ENCODE measurements around the gene RDM1.
"Not testable (repeated sequence)": the region's sequence is repeated elsewhere in the genome, so short reads cannot be mapped to it uniquely, and the experiment has no call there.

RDM1 gene

DNA sequence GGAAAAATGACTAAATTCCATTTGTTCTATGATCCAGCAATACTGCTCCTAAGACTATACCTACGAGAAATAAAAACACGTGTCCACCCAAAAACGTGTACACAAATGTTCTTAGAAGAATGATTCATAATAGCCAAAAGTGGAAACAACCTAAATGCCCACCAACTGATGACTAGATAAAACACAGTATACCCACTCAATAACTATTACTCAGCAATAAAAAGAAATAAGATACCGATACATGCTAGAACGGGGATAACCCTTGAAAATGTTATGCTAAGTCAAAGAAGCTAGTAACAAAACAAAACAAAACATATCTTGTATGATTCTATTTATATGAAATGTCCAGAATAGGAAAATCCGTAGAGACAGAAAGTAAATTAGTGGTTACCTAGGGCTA is 33.1 kb upstream of the RDM1 start:
- Histone ChIP-seq H3K27ac (ENCODE audit: low read length) (no peak overlapping the region), H3K36me3 (ENCODE audit: control insufficient read depth in 1 of 2, insufficient read depth in 2 of 2, low read length in 2 of 2) (no peaks in the 10 kb centered on the region), H3K4me1 (ENCODE audit: control insufficient read depth in 1 of 2, insufficient read depth in 2 of 2, low read length in 2 of 2) (no peaks in the 10 kb centered on the region), H3K27me3 (ENCODE audit: low read depth, low read length) (no peaks in the 10 kb centered on the region), H3K9me3 (ENCODE audit: control insufficient read depth in 1 of 2, low read length in 2 of 2) (no peaks in the 10 kb centered on the region), H3K4me3 (ENCODE audit: low read depth in 1 of 2, low read length in 2 of 2) (no peak overlapping the region)

DNA sequence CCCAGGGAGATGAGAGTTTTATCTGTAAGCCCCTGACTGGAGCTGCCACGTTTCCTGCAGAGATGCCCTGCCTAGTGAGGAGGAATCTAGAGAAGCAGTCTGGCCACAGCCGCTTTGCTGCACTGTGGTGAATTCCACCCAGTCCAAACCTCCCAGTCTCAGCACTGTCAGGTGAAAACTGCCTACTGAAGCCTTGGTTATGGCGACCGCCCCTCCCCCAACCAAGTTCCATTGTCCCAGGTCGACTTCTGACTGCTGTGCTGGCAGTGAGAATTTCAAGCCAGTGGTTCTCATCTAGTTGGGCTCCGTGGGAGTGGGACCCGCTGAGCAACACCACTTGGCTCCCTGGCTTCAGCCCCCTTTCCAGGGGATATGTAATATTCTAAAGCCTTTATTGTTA is 23.1 kb upstream of the RDM1 start:
- H3K27ac ChIP-seq (ENCODE audit: low read length): no peak overlapping the region
- no peaks in the 10 kb centered on the region for H3K4me1 ChIP-seq (ENCODE audit: control insufficient read depth in 1 of 2, insufficient read depth in 2 of 2, low read length in 2 of 2)
- H3K4me3 ChIP-seq (ENCODE audit: low read depth in 1 of 2, low read length in 2 of 2): no peak overlapping the region
- H3K27me3 ChIP-seq (ENCODE audit: low read depth, low read length): no peaks in the 10 kb centered on the region
- no peaks in the 10 kb centered on the region for H3K9me3 ChIP-seq (ENCODE audit: control insufficient read depth in 1 of 2, low read length in 2 of 2)
- H3K36me3 ChIP-seq (ENCODE audit: control insufficient read depth in 1 of 2, insufficient read depth in 2 of 2, low read length in 2 of 2): no peaks in the 10 kb centered on the region

DNA sequence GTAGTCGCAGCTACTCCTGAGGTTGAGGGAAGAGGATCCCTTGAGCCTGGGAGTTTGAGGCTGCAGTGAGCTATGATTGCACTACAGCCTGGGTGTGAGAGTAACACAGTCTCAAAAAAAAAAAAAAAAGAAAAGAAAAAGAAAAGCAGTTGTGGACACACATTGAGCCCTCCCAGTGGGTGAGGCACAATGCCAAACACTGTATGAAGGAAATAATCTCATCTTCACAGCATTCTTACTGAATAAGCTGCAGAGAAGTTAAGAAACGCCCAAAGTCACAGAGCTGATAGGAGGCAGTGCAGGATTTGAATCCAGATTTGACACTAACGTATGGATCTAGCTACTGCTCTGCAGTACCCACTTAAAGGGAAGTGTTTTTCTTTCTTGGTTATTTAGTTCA is 18.8 kb upstream of the RDM1 start:
- no peaks in the 10 kb centered on the region for H3K9me3 ChIP-seq (ENCODE audit: control insufficient read depth in 1 of 2, low read length in 2 of 2)
- H3K4me1 ChIP-seq (ENCODE audit: control insufficient read depth in 1 of 2, insufficient read depth in 2 of 2, low read length in 2 of 2): no peaks in the 10 kb centered on the region
- H3K4me3 ChIP-seq (ENCODE audit: low read depth in 1 of 2, low read length in 2 of 2): no peak overlapping the region
- H3K27me3 ChIP-seq (ENCODE audit: low read depth, low read length): no peaks in the 10 kb centered on the region
- no peaks in the 10 kb centered on the region for H3K36me3 ChIP-seq (ENCODE audit: control insufficient read depth in 1 of 2, insufficient read depth in 2 of 2, low read length in 2 of 2)
- H3K27ac ChIP-seq (ENCODE audit: low read length): no peak overlapping the region

DNA sequence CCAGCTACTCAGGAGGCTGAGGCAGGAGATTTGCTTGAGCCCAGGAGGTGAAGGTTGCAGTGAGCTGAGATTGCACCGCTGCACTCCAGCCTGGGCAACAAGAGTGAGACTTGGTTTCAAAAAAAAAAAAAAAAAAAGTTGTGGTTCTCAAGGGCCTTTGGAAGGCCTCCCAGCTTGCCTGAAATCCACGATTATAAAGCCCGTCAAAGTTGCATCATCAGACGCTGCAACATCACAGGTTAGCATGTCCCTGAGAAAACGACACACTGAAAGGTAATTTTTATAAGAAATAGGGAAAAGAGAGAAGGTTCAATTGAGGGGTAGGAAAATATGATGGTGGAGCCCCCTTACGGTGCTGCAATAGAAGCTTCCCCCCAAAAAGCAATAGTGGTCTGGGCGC is 17.5 kb upstream of the RDM1 start:
- Histone ChIP-seq H3K4me3 (ENCODE audit: low read depth in 1 of 2, low read length in 2 of 2) (no peak overlapping the region), H3K27me3 (ENCODE audit: low read depth, low read length) (no peaks in the 10 kb centered on the region), H3K4me1 (ENCODE audit: control insufficient read depth in 1 of 2, insufficient read depth in 2 of 2, low read length in 2 of 2) (no peaks in the 10 kb centered on the region), H3K36me3 (ENCODE audit: control insufficient read depth in 1 of 2, insufficient read depth in 2 of 2, low read length in 2 of 2) (no peaks in the 10 kb centered on the region), H3K9me3 (ENCODE audit: control insufficient read depth in 1 of 2, low read length in 2 of 2) (no peaks in the 10 kb centered on the region), H3K27ac (ENCODE audit: low read length) (no peak overlapping the region)

DNA sequence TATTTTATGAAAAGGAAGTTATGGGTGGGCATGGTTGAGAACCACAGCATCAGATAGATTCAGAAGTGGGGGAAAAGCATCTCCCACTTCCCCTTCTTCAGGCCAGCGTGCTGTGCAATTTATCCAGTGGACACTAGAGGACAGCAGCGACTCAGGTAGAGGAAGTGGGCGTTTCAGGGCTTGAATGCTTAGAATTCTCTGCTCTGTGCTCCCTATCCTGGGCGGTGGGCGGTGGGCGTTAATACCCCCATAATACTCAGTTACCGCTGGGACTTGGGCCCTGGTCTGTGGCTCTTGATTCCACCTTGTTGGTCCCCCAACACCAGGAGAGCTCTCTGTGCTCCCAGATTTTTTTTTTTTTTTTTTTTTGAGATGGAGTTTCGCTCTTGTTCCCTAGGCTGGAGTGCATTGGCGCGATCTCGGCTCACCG is 16.6 kb upstream of the RDM1 start:
- no peaks in the 10 kb centered on the region for H3K4me1 ChIP-seq (ENCODE audit: control insufficient read depth in 1 of 2, insufficient read depth in 2 of 2, low read length in 2 of 2)
- no peaks in the 10 kb centered on the region for H3K9me3 ChIP-seq (ENCODE audit: control insufficient read depth in 1 of 2, low read length in 2 of 2)
- H3K27ac ChIP-seq (ENCODE audit: low read length): no peak overlapping the region
- no peaks in the 10 kb centered on the region for H3K36me3 ChIP-seq (ENCODE audit: control insufficient read depth in 1 of 2, insufficient read depth in 2 of 2, low read length in 2 of 2)
- no peak overlapping the region for H3K4me3 ChIP-seq (ENCODE audit: low read depth in 1 of 2, low read length in 2 of 2)
- H3K27me3 ChIP-seq (ENCODE audit: low read depth, low read length): no peaks in the 10 kb centered on the region

DNA sequence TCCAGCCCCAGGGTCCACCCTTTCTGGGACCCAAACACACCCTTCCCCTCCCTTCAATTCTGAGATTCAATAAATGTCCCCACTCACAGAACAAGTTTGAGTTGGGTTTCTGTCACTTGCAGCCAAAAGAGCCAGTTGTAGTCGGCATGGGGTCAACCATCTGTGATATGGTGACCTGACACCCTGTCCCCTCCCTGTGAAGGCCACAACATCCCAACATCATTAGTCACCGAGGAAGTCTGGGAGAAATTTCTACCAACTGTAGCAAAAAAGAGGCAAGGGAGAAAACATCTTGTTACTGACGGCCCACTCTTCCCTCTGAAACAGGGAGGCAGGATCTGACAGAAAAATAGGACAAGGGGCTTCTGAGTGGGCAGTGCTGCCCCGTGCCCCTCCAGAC is 13.6 kb upstream of the RDM1 start:
- Histone ChIP-seq H3K4me1 (ENCODE audit: control insufficient read depth in 1 of 2, insufficient read depth in 2 of 2, low read length in 2 of 2) (no peaks in the 10 kb centered on the region), H3K27me3 (ENCODE audit: low read depth, low read length) (no peaks in the 10 kb centered on the region), H3K27ac (ENCODE audit: low read length) (no peak overlapping the region), H3K4me3 (ENCODE audit: low read depth in 1 of 2, low read length in 2 of 2) (no peak overlapping the region), H3K36me3 (ENCODE audit: control insufficient read depth in 1 of 2, insufficient read depth in 2 of 2, low read length in 2 of 2) (no peaks in the 10 kb centered on the region), H3K9me3 (ENCODE audit: control insufficient read depth in 1 of 2, low read length in 2 of 2) (no peaks in the 10 kb centered on the region)

DNA sequence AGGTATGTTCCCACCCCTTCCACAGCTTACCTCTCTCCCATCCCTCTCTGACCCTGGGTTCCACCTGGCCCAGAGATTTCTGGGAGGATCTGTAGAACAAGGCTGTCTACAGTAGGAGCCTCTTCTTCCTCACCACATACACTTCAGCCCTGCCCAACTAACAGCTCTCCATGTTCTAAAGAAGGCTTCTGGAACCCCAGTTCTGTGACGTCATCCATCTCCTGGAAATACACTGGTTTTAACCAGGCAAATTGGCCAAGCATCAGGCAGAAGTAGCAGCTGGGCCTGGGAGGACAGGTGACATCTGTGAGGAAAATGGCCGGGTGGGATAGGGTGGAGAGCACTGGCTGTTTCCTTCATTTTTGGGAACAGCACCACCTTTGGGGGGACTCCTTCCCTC is 13.0 kb upstream of the RDM1 start, which contains the start of gene LYZL6:
Gene LYZL6 (minus strand): TSS at position 177 of the 400 bp plus-strand sequence. CDS start 4,357 bp downstream, outside the sequence.
- H3K27ac ChIP-seq (ENCODE audit: low read length): no peak within 1 kb of the TSS

DNA sequence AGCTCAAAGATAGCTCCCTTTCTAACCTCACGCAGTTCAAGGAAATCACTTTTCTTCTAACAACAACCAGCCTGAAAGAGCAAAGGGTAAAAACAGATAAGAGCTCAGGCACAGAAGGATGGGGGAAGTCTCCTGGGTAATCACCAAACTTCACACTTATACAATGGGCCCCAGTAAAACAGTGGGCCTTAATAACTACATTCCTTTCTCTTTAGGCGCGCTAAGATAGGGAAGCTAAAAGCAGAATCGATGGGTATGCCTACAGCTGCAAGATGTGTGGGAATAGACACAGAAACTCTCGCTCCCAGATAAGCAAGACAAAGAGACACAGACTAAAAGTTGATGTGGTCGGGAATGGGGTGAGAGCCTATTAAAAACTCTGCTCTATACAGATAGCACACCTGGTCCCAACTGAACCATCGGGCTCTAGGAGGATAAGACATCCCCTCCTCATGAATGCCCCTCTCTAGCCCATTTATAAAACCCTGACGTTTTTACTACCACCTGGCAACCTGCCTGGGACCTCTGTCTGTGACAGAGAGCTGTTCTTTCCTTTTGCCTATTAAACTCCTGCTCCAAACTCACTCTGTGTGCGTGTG is 12.1 kb upstream of the RDM1 start:
- no peaks in the 10 kb centered on the region for H3K27me3 ChIP-seq (ENCODE audit: low read depth, low read length)
- no peak overlapping the region for H3K27ac ChIP-seq (ENCODE audit: low read length)
- H3K36me3 ChIP-seq (ENCODE audit: control insufficient read depth in 1 of 2, insufficient read depth in 2 of 2, low read length in 2 of 2): no peaks in the 10 kb centered on the region
- H3K4me1 ChIP-seq (ENCODE audit: control insufficient read depth in 1 of 2, insufficient read depth in 2 of 2, low read length in 2 of 2): no peaks in the 10 kb centered on the region
- H3K4me3 ChIP-seq (ENCODE audit: low read depth in 1 of 2, low read length in 2 of 2): no peak overlapping the region
- no peaks in the 10 kb centered on the region for H3K9me3 ChIP-seq (ENCODE audit: control insufficient read depth in 1 of 2, low read length in 2 of 2)

More for the DNA sequence above, 13.0 kb upstream of the RDM1 start, which contains the start of gene LYZL6:
- Histone ChIP-seq H3K4me1 (ENCODE audit: control insufficient read depth in 1 of 2, insufficient read depth in 2 of 2, low read length in 2 of 2) (no peaks in the 10 kb centered on the region), H3K4me3 (ENCODE audit: low read depth in 1 of 2, low read length in 2 of 2) (no peak within 1 kb of the TSS), H3K27me3 (ENCODE audit: low read depth, low read length) (no peaks in the 10 kb centered on the region), H3K9me3 (ENCODE audit: control insufficient read depth in 1 of 2, low read length in 2 of 2) (no peaks in the 10 kb centered on the region), H3K36me3 (ENCODE audit: control insufficient read depth in 1 of 2, insufficient read depth in 2 of 2, low read length in 2 of 2) (no peaks in the 10 kb centered on the region)

DNA sequence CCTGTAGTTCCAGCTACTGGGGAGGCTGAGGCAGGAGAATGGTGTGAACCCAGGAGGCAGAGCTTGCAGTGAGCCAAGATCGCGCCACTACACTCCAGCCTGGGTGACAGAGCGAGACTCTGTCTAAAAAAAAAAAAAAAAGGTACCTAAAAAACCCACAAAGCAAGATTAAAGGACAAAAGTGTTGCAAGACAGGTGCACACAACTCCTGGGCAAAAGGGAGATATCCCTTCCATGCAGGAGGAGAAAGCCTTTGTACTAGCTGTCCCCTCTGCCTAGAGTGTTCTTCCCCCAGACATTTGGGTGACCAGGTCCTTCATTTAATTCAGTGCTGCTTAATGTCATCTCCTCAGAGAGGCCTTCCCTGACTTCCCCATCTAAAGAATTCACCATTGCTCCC is 7.9 kb upstream of the RDM1 start:
- H3K9me3 ChIP-seq (ENCODE audit: control insufficient read depth in 1 of 2, low read length in 2 of 2); H3K4me1 ChIP-seq (ENCODE audit: control insufficient read depth in 1 of 2, insufficient read depth in 2 of 2, low read length in 2 of 2); H3K4me3 ChIP-seq (ENCODE audit: low read depth in 1 of 2, low read length in 2 of 2): not testable (repeated sequence)

DNA sequence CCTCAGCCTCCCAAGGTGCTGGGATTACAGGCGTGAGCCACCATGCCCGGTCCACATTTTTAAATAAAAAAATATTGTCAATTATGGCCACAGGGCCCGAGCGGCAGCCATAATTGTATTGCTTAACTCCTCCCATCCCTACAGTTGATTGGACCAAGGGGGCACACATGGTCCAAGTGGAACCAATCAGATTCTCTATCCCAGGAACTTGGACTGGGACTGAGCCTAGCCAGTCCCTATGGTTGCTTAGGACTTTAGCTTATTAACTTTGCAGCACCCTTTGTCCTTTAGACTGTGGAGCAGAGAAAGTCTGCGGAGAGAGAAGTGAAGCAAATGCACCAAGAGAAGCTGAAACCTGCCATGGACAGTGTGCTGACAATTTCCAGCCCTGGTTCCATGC is 5.5 kb upstream of the RDM1 start:
- no peaks in the 10 kb centered on the region for H3K4me1 ChIP-seq (ENCODE audit: control insufficient read depth in 1 of 2, insufficient read depth in 2 of 2, low read length in 2 of 2)
- no peaks in the 10 kb centered on the region for H3K9me3 ChIP-seq (ENCODE audit: control insufficient read depth in 1 of 2, low read length in 2 of 2)
- no peak overlapping the region for H3K27ac ChIP-seq (ENCODE audit: low read length)
- H3K27me3 ChIP-seq (ENCODE audit: low read depth, low read length): no peaks in the 10 kb centered on the region
- no peaks in the 10 kb centered on the region for H3K36me3 ChIP-seq (ENCODE audit: control insufficient read depth in 1 of 2, insufficient read depth in 2 of 2, low read length in 2 of 2)
- H3K4me3 ChIP-seq (ENCODE audit: low read depth in 1 of 2, low read length in 2 of 2): no peak overlapping the region

More for the DNA sequence above, 7.9 kb upstream of the RDM1 start:
- H3K27me3 ChIP-seq (ENCODE audit: low read depth, low read length); H3K36me3 ChIP-seq (ENCODE audit: control insufficient read depth in 1 of 2, insufficient read depth in 2 of 2, low read length in 2 of 2); H3K27ac ChIP-seq (ENCODE audit: low read length): not testable (repeated sequence)

DNA sequence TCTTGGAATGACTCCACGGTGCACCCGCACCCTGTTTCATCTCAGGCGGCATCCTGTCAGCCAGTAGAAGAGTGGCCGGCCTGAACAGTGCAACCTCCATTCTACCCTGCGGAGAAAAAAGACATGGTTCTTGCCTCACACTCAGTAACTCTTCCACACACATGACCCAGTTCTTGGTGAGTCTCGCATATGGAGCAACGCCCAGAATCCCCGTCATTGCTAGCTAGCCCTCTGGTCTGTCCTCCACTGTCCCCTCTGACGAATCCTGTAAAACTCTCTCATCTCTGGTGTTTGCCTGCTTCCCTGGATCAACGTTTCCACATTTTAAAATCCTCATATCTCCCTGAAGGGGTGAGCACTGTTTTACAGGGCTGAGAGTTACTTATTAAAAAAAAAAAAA is 4.2 kb upstream of the RDM1 start:
- Histone ChIP-seq H3K4me3 (ENCODE audit: low read depth in 1 of 2, low read length in 2 of 2) (no peak overlapping the region), H3K9me3 (ENCODE audit: control insufficient read depth in 1 of 2, low read length in 2 of 2) (no peaks in the 10 kb centered on the region), H3K27me3 (ENCODE audit: low read depth, low read length) (no peaks in the 10 kb centered on the region), H3K36me3 (ENCODE audit: control insufficient read depth in 1 of 2, insufficient read depth in 2 of 2, low read length in 2 of 2) (no peaks in the 10 kb centered on the region), H3K4me1 (ENCODE audit: control insufficient read depth in 1 of 2, insufficient read depth in 2 of 2, low read length in 2 of 2) (peaks cover 6 to 11% of the 10 kb centered on the region in 2 donors), H3K27ac (ENCODE audit: low read length) (no peak overlapping the region)

DNA sequence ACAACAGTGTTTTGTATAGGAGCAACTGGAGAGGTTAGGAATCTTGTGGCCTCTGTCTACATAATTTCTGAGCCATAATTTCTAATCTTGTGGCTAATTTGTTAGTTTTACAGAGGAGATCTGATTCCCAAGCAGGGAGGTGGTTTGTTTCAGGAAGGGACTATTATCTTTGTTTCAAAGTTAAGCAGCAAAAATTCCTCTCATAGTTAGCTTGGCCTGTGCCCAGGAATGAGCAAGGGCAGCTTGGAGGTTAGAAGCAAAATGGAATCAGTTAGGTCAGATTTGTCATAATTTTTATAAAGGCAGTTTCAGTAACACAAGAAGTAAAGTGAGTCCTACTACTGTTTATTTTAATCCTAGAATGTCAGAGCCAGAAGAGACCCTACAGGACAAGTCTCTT is 2.0 kb upstream of the RDM1 start:
- no peak overlapping the region for H3K4me3 ChIP-seq (ENCODE audit: low read depth in 1 of 2, low read length in 2 of 2)
- H3K27ac ChIP-seq (ENCODE audit: low read length): no peak overlapping the region

More for the DNA sequence above, 2.0 kb upstream of the RDM1 start:
- Histone ChIP-seq H3K27me3 (ENCODE audit: low read depth, low read length) (no peaks in the 10 kb centered on the region), H3K36me3 (ENCODE audit: control insufficient read depth in 1 of 2, insufficient read depth in 2 of 2, low read length in 2 of 2) (no peaks in the 10 kb centered on the region), H3K9me3 (ENCODE audit: control insufficient read depth in 1 of 2, low read length in 2 of 2) (no peaks in the 10 kb centered on the region), H3K4me1 (ENCODE audit: control insufficient read depth in 1 of 2, insufficient read depth in 2 of 2, low read length in 2 of 2) (peaks cover 7 to 11% of the 10 kb centered on the region in 2 donors)
